WERI-Rb-1 (cell line): ENCODE measurements around the gene RPS6KA3.
"Not testable (repeated sequence)": the region's sequence is repeated elsewhere in the genome, so short reads cannot be mapped to it uniquely, and the experiment has no call there.

Experiments
- DNase-seq: peaks from one replicate; pipeline ENCODE4 v3.0.0-alpha.2; 2020
- H3K27ac ChIP-seq: fragments of 250-450 bp; sonication (Bioruptor Pico); 2 replicates; pipeline ENCODE4 v1.5.1; 2020; ENCODE audit warnings: mild to moderate bottlenecking, moderate library complexity
- H3K27me3 ChIP-seq: fragments of 250-450 bp; sonication (Bioruptor Pico); 2 replicates; pipeline ENCODE4 v1.5.1; 2021; ENCODE audit warnings: mild to moderate bottlenecking, low read depth, moderate library complexity; ENCODE audit not compliant: insufficient read depth, severe bottlenecking
- H3K36me3 ChIP-seq: fragments of 250-450 bp; sonication (Bioruptor Pico); 2 replicates; pipeline ENCODE4 v1.5.1; 2020; ENCODE audit warnings: mild to moderate bottlenecking, moderate library complexity
- H3K4me3 ChIP-seq: 2 replicates; pipeline ENCODE4 v1.5.1; 2011; ENCODE audit warnings: low read depth, mild to moderate bottlenecking, control low read depth, low read length
- H3K9me3 ChIP-seq: fragments of 250-450 bp; sonication (Bioruptor Pico); 2 replicates; pipeline ENCODE4 v1.5.1; 2021; ENCODE audit warnings: mild to moderate bottlenecking, moderate library complexity; ENCODE audit not compliant: severe bottlenecking
- CTCF ChIP-seq: IDR thresholded peaks from 2 replicates; pipeline ENCODE4 v1.5.1; 2011; ENCODE audit warnings: low read depth, mild to moderate bottlenecking, control low read depth, inconsistent platforms, low read length

RPS6KA3 gene

GRCh38 chrX:20130357-20130756, 136.4 kb downstream of the RPS6KA3 start:
- Histone ChIP-seq H3K4me3 (no peak overlapping the region), H3K36me3 (peaks cover 71% of the 10 kb centered on the region), H3K27ac (no peak overlapping the region), H3K27me3 (no peaks in the 10 kb centered on the region), H3K9me3 (no peaks in the 10 kb centered on the region)
- TF ChIP-seq CTCF: no peak
- no peak for DNase-seq

- Histone ChIP-seq H3K4me3 (no peak overlapping the region), H3K9me3 (no peaks in the 10 kb centered on the region), H3K27me3 (no peaks in the 10 kb centered on the region), H3K27ac (no peak overlapping the region), H3K36me3 (peaks cover 70% of the 10 kb centered on the region)
- no peak for TF ChIP-seq CTCF
- no peak for DNase-seq
Measured at GRCh38 chrX:20129547-20129946, 137.2 kb downstream of the RPS6KA3 start.

GRCh38 chrX:20128670-20129069, 138.0 kb downstream of the RPS6KA3 start:
- no peak for TF ChIP-seq CTCF
- Histone ChIP-seq H3K27me3 (no peaks in the 10 kb centered on the region), H3K9me3 (no peaks in the 10 kb centered on the region), H3K27ac (no peak overlapping the region), H3K4me3 (no peak overlapping the region), H3K36me3 (peaks cover 67% of the 10 kb centered on the region)
- no peak for DNase-seq

- not testable (repeated sequence) for H3K9me3 ChIP-seq, H3K4me3 ChIP-seq, DNase-seq, H3K27ac ChIP-seq, H3K27me3 ChIP-seq
- H3K36me3 ChIP-seq: peaks cover 56% of the 10 kb centered on the region
Measured at GRCh38 chrX:20127440-20127839, 139.3 kb downstream of the RPS6KA3 start.

- H3K9me3 ChIP-seq, H3K27ac ChIP-seq, DNase-seq, H3K27me3 ChIP-seq, H3K4me3 ChIP-seq: not testable (repeated sequence)
- H3K36me3 ChIP-seq: peaks cover 51% of the 10 kb centered on the region
Measured at GRCh38 chrX:20126833-20127232, 139.9 kb downstream of the RPS6KA3 start.

- Histone ChIP-seq H3K36me3 (peaks cover 35% of the 10 kb centered on the region), H3K9me3 (no peaks in the 10 kb centered on the region), H3K4me3 (no peak overlapping the region), H3K27me3 (no peaks in the 10 kb centered on the region), H3K27ac (no peak overlapping the region)
- TF ChIP-seq CTCF: no peak
- DNase-seq: no peak
Measured at GRCh38 chrX:20124964-20125363, 141.7 kb downstream of the RPS6KA3 start.

- H3K27me3 ChIP-seq: no peaks in the 10 kb centered on the region
- H3K9me3 ChIP-seq: no peaks in the 10 kb centered on the region
- H3K36me3 ChIP-seq: no peaks in the 10 kb centered on the region
- no peak for DNase-seq
- H3K27ac ChIP-seq: no peak overlapping the region
- H3K4me3 ChIP-seq: no peak overlapping the region
- no peak for TF ChIP-seq CTCF
Measured at GRCh38 chrX:20118065-20118824, 148.5 kb downstream of the RPS6KA3 start.
